Panc1 (cell line): Measurements from ENCODE around the gene ZNF516. TPM values are rescaled to one million over a fixed set of nuclear protein-coding genes. Genes with fewer than 3 reads are reported as not detected.

Experiments
- ATAC-seq: fragments of 200-7000 bp; cut with Tn5 transposase; 2 replicates; pipeline ENCODE4 v1.9.1; 2020; ENCODE audit warnings: mild to moderate bottlenecking, moderate library complexity
- BruUV-seq: library from RNA; stranded (reverse); fragments of 400-500 nt; replicated peaks from 2 replicates; lab custom pipeline; 2021; lab: Mats Ljungman, UMichigan
- CTCF ChIA-PET: fragments of 300-600 bp; sonication (Branson Sonifier 250); formaldehyde crosslinking; loops from one replicate; lab custom pipeline; 2022; ENCODE audit warnings: antibody characterized with exemption; lab: Charles Lee
- POLR2A ChIA-PET: fragments of 300-600 bp; sonication (Branson Sonifier 250); formaldehyde crosslinking; loops from one replicate; lab custom pipeline; 2022; ENCODE audit warnings: antibody characterized with exemption; lab: Charles Lee
- DNase-seq: peaks from one replicate; pipeline ENCODE4 v3.0.0-alpha.2; 2010; ENCODE audit warnings: low read depth, low spot score
- H3K27ac ChIP-seq: 2 replicates; pipeline ENCODE4 v1.5.1; 2011; ENCODE audit warnings: mild to moderate bottlenecking, low read length, inconsistent platforms
- H3K27me3 ChIP-seq: fragments of 200-500 bp; sonication (Bioruptor generic); 2 replicates; pipeline ENCODE4 v1.6.0; 2014; ENCODE audit warnings: low read length, inconsistent platforms; ENCODE audit not compliant: control insufficient read depth, insufficient read depth
- H3K36me3 ChIP-seq: fragments of 200-500 bp; sonication (Bioruptor generic); 2 replicates; pipeline ENCODE4 v1.5.1; 2014; ENCODE audit warnings: inconsistent platforms, mild to moderate bottlenecking, low read length, moderate library complexity; ENCODE audit not compliant: control insufficient read depth, insufficient read depth
- H3K4me1 ChIP-seq: 2 replicates; pipeline ENCODE4 v1.5.1; 2011; ENCODE audit warnings: inconsistent platforms, mild to moderate bottlenecking, low read length, moderate library complexity; ENCODE audit not compliant: control insufficient read depth, insufficient read depth
- H3K4me3 ChIP-seq, 2 experiments: 2 replicates each; pipeline ENCODE4 v1.5.1; 2011 to 2012; ENCODE audit warnings: low read depth in 2 of 2, low read length in 2 of 2, mild to moderate bottlenecking in 2 of 2, inconsistent platforms in 1 of 2, moderate library complexity in 1 of 2
- H3K9me3 ChIP-seq: fragments of 200-500 bp; sonication (Bioruptor generic); 2 replicates; pipeline ENCODE4 v1.5.1; 2014; ENCODE audit warnings: low read depth, mild to moderate bottlenecking, inconsistent platforms, low read length, moderate library complexity; ENCODE audit not compliant: control insufficient read depth, insufficient read depth
- CTCF ChIP-seq: fragments of 450-650 bp; IDR thresholded peaks from 2 replicates; pipeline ENCODE4 v1.5.1; 2017; ENCODE audit warnings: mild to moderate bottlenecking
- POLR2AphosphoS5 ChIP-seq: IDR thresholded peaks from 2 replicates; pipeline ENCODE4 v1.6.1; 2012; ENCODE audit warnings: mild to moderate bottlenecking, low read depth, low read length, moderate library complexity
- REST ChIP-seq, 2 experiments: IDR thresholded peaks; 2 replicates each; pipeline ENCODE4 v1.6.1; 2011 to 2012; ENCODE audit warnings: low read depth in 2 of 2, control low read depth in 1 of 2, low read length in 1 of 2, mild to moderate bottlenecking in 1 of 2, moderate library complexity in 1 of 2; ENCODE audit not compliant: insufficient read depth in 1 of 2
- SIN3A ChIP-seq: IDR thresholded peaks from 2 replicates; pipeline ENCODE4 v1.6.1; 2012; ENCODE audit warnings: low read depth, mild to moderate bottlenecking, low read length, moderate library complexity, borderline replicate concordance; ENCODE audit not compliant: insufficient read depth
- TCF7L2 ChIP-seq: IDR thresholded peaks from 2 replicates; pipeline ENCODE4 v1.6.1; 2011; ENCODE audit warnings: mild to moderate bottlenecking, low read depth, low read length, inconsistent platforms
- in situ Hi-C: cut with HindIII; loops from 2 replicates; pipeline ENCODE4 v1.10.0; 2016; ENCODE audit warnings: low sequenced_read_pairs, low pct_unique_long_range_greater_than_20kb
- intact Hi-C: fragments of 100-400 bp; cut with micrococcal nuclease; formaldehyde crosslinking; loops from one replicate; pipeline ENCODE4 v1.10.0; 2022; ENCODE audit not compliant: unreplicated experiment
- total RNA-seq: library from RNA; stranded (reverse); gene quantifications from one replicate; pipeline ENCODE4 v1.2.1, GENCODE V29; 2021; ENCODE audit not compliant: unreplicated experiment

Gene ZNF516
- total RNA-seq, 1 experiment from 2014 or later, result 28.6 TPM

DNA sequence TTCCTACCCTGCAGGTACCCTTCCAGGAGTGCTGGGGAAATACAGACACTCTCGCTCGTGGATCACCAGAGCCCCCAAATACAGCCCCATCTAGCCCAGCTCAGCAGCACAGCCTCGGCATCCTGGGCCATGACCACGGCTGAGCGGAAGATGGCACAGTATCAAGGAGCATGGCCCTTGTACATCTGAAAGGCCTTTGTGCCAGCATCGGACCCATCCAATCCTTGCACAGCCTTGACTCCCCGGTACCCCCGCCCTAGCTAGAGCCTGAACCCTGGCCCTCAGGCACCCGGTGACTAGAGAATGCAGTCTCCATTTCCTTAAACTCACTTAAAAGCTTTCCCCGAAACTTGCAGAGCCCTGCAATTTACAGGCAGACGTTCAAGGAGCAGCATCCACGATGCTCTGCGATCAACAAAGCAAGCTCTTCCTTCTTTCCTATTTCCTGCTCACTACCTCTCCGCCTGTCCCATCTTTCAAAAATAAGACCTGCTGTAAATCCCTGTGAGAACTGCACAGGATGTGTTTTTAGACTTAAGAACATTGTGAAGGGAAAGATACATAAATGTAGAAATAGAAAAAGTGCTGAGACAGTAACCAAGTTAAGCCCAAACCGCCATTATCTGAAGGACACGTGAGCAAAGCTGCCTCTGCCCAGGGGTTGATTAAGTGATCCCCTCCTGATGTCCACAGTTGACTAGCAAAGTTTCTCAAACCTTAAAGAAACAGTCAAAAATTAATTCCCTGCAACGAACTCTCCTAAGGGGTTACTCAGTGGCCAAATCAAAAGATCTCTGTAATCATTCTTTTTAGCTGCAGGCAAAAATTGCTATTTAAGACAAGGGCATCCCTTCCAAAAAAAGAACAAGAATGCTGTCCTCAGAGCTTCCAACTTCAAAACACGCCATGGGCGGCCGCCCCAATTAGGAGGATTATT lies 48.5 kb downstream of the ZNF516 start:
- in situ Hi-C loops (no loop called here), intact Hi-C loops (no loop called here)
- no peak overlapping the region for H3K4me3 ChIP-seq
- BruUV-seq, result no TSS peak
- no peaks in the 10 kb centered on the region for H3K27me3 ChIP-seq
- H3K9me3 ChIP-seq, result no peaks in the 10 kb centered on the region
- DNase-seq (no peak), ATAC-seq (no peak)
- POLR2A ChIA-PET, result no interaction called here
- 0 out of 2 replicates have a peak overlapping the region, but pooled peaks have one; percentile 37 for H3K27ac ChIP-seq
- TF ChIP-seq REST (IDR thresholded peaks at IDR 0.05; ENCODE audit: insufficient read depth in 1 of 2, low read depth in 2 of 2, low read length in 1 of 2), result no peak
- no peak for TF ChIP-seq TCF7L2
- TF ChIP-seq SIN3A, result no peak
- no peak for TF ChIP-seq POLR2AphosphoS5
- no peak for TF ChIP-seq CTCF
- CTCF ChIA-PET, result no interaction called here
- no peaks in the 10 kb centered on the region for H3K36me3 ChIP-seq
- peaks cover 20% of the 10 kb centered on the region for H3K4me1 ChIP-seq

DNA sequence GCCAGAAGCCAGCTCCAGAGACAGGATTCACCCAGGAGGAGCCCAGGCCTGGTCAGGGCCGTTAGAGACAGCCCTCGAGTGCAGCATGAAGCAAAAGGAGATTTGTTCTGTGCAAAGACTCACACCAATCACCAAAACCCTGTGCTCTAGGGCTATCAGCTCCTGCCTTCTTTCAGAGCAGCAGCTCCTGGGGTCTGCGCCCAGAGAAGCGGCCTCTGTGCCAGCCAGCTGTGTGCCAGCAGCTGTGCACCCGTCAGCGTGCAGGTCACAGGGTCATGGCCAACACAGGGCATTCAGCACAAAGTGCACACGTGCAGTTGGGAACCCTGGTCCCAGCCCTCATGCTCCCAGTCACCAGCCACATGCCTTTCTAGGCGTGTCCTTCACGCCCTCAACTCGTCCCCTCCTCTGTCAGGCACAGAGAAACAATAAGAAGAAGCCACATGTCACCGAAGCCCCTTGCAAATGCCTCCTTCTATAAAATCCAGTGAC lies 49.3 kb downstream of the ZNF516 start:
- CTCF ChIA-PET, result no interaction called here
- no peaks in the 10 kb centered on the region for H3K9me3 ChIP-seq
- in situ Hi-C loops (no loop called here), intact Hi-C loops (no loop called here)
- no peak for DNase-seq
- H3K4me3 ChIP-seq, result no peak overlapping the region
- H3K27me3 ChIP-seq, result no peaks in the 10 kb centered on the region
- BruUV-seq, result no TSS peak
- no peak for TF ChIP-seq REST (IDR thresholded peaks at IDR 0.05; ENCODE audit: insufficient read depth in 1 of 2, low read depth in 2 of 2, low read length in 1 of 2)
- no peak for TF ChIP-seq TCF7L2
- TF ChIP-seq SIN3A, result no peak
- TF ChIP-seq CTCF, result no peak
- TF ChIP-seq POLR2AphosphoS5, result no peak
- POLR2A ChIA-PET, result interaction anchor here (0.6 to 0.7 kb wide), 2 partner anchors 438 to 1102 kb away, joined by 3 to 5 read pairs; no protein-coding TSS in a partner anchor
- ATAC-seq, result peak; percentile 68
- H3K4me1 ChIP-seq, result peaks cover 18% of the 10 kb centered on the region
- no peaks in the 10 kb centered on the region for H3K36me3 ChIP-seq
- H3K27ac ChIP-seq, result peak overlapping the region; percentile 37; the same call in 1 of the 2 replicates
